ENCODE measurements around the gene TPK1.

GRCh38 chr7:144474363-144474762 lies 361.5 kb downstream of the TPK1 start:
- TF ChIP-seq, protein P1, sequence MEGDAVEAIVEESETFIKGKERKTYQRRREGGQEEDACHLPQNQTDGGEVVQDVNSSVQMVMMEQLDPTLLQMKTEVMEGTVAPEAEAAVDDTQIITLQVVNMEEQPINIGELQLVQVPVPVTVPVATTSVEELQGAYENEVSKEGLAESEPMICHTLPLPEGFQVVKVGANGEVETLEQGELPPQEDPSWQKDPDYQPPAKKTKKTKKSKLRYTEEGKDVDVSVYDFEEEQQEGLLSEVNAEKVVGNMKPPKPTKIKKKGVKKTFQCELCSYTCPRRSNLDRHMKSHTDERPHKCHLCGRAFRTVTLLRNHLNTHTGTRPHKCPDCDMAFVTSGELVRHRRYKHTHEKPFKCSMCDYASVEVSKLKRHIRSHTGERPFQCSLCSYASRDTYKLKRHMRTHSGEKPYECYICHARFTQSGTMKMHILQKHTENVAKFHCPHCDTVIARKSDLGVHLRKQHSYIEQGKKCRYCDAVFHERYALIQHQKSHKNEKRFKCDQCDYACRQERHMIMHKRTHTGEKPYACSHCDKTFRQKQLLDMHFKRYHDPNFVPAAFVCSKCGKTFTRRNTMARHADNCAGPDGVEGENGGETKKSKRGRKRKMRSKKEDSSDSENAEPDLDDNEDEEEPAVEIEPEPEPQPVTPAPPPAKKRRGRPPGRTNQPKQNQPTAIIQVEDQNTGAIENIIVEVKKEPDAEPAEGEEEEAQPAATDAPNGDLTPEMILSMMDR (IDR thresholded peaks at IDR 0.05), result no peak
- no peak for TF ChIP-seq POLR2A (IDR thresholded peaks at IDR 0.05)

All from gastroesophageal sphincter (tissue), 3 donors.